Esophagus muscularis mucosa (tissue), 3 donors: ENCODE measurements around the gene INSIG1.

Experiments used
- POLR2A ChIP-seq: fragments of 450-650 bp; IDR thresholded peaks from one replicate; pipeline ENCODE4 v1.6.1; 2017; ENCODE audit warnings: antibody characterized with exemption, moderate library complexity, mild to moderate bottlenecking, low read depth
- POLR2AphosphoS5 ChIP-seq, 2 donors: sonication (generic); formaldehyde crosslinking; IDR thresholded peaks; one replicate each; pipeline ENCODE4 v1.6.1; 2017; ENCODE audit warnings: antibody characterized with exemption in 2 of 2
- TF ChIP-seq, protein P1 (sequence below), 3 experiments: fragments of 200-600 bp in 2 of 3; fragments of 450-650 bp in 1 of 3; sonication (generic) in 2 of 3; IDR thresholded peaks; one replicate each; pipeline ENCODE4 v1.5.1; 2017 to 2019; ENCODE audit warnings: antibody characterized with exemption in 3 of 3, mild to moderate bottlenecking in 2 of 3, moderate library complexity in 1 of 3

DNA sequence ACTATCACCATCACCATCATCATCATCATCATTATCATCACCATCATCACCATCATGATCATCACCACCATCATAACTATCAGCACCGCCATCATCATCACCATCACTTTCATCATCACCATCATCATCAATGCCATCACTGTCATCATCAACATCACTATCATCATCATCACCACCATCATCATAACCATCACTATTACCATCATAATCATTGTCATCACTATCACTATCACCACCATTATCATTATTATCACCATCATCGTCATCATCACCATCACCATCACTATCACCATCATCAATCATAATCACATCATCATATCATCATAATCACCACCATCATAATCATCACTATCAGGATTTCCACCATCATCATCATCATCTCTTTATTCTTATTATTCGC is 20.6 kb downstream of the INSIG1 start:
- TF ChIP-seq, protein P1, sequence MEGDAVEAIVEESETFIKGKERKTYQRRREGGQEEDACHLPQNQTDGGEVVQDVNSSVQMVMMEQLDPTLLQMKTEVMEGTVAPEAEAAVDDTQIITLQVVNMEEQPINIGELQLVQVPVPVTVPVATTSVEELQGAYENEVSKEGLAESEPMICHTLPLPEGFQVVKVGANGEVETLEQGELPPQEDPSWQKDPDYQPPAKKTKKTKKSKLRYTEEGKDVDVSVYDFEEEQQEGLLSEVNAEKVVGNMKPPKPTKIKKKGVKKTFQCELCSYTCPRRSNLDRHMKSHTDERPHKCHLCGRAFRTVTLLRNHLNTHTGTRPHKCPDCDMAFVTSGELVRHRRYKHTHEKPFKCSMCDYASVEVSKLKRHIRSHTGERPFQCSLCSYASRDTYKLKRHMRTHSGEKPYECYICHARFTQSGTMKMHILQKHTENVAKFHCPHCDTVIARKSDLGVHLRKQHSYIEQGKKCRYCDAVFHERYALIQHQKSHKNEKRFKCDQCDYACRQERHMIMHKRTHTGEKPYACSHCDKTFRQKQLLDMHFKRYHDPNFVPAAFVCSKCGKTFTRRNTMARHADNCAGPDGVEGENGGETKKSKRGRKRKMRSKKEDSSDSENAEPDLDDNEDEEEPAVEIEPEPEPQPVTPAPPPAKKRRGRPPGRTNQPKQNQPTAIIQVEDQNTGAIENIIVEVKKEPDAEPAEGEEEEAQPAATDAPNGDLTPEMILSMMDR (IDR thresholded peaks at IDR 0.05): no peak
- no peak for TF ChIP-seq POLR2A
- no peak for TF ChIP-seq POLR2AphosphoS5 (IDR thresholded peaks at IDR 0.05)
